ENCODE data around the gene CEP83. TPM values are rescaled to one million over a fixed set of nuclear protein-coding genes. Genes with fewer than 3 reads are reported as not detected.

Gene CEP83
- polyA plus RNA-seq, 5 donors, result 26.7 to 47.3 (median 42.2) TPM

Other genes with a start within 250 kb of the CEP83 start
- 1 to 10 TPM; 4.7 to 8.3 (median 6.0) TPM for gene TMCC3, start 190.7 kb upstream of the CEP83 start, polyA plus RNA-seq (ENCODE audit: insufficient read depth in 1 of 5, insufficient read length in 5 of 5, low replicate concordance in 1 of 5)